Mucosa of descending colon (tissue), 3 donors: Measurements from ENCODE around the gene VRK1. TPM values are rescaled to one million over a fixed set of nuclear protein-coding genes. Genes with fewer than 3 reads are reported as not detected.

Experiments
- ATAC-seq: fragments of 200-7000 bp; cut with Tn5 transposase; one replicate; pipeline ENCODE4 v1.9.1; 2020; ENCODE audit warnings: mild to moderate bottlenecking, moderate library complexity
- DNase-seq, 3 donors: peaks; one replicate each; pipeline ENCODE4 v3.0.0-alpha.2; 2020
- H3K36me3 ChIP-seq: fragments of 200-600 bp; one replicate; pipeline ENCODE4 v1.8.0; 2021; ENCODE audit warnings: low read depth, mild to moderate bottlenecking
- H3K4me1 ChIP-seq: fragments of 200-600 bp; one replicate; pipeline ENCODE4 v1.8.0; 2021; ENCODE audit warnings: low read depth, mild to moderate bottlenecking
- H3K4me3 ChIP-seq: fragments of 200-600 bp; one replicate; pipeline ENCODE4 v1.8.0; 2021; ENCODE audit warnings: mild to moderate bottlenecking
- H3K9me3 ChIP-seq: fragments of 200-600 bp; one replicate; pipeline ENCODE4 v1.8.0; 2021; ENCODE audit warnings: mild to moderate bottlenecking
- intact Hi-C, 2 donors: fragments of 100-400 bp; cut with DNase I in 1 of 2; cut with micrococcal nuclease in 1 of 2; formaldehyde crosslinking; loops; one replicate each; pipeline versions ENCODE4 v1.11.0 to v1.11.1; 2022; cut with DNase I, micrococcal nuclease
- total RNA-seq, 3 donors: library from RNA; stranded (reverse); fragmentation: NEBNext Ultra II Directional in 2 of 3; extraction: Animal tissue kit (Norgen Biotek cat#: 25700) in 2 of 3; gene quantifications; one replicate each; pipeline versions ENCODE4 v1.2.1 to v1.2.4, GENCODE V29; 2021 to 2023
- TF ChIP-seq, protein P1 (sequence below): fragments of 200-600 bp; IDR thresholded peaks from one replicate; pipeline ENCODE4 v1.8.0; 2022; ENCODE audit warnings: antibody characterized with exemption, mild to moderate bottlenecking
- donor health status: DM: no; HTN: no; CAD: no; lungs with moderate emphysema.
- donor health status: DM: no; HTN: no; CAD: no.
- donor health status: DM: no; HTN: yes; CAD: no.

VRK1 gene
- total RNA-seq, 3 donors from 2014 or later: 15.3 to 19.8 (median 19.4) TPM

DNA sequence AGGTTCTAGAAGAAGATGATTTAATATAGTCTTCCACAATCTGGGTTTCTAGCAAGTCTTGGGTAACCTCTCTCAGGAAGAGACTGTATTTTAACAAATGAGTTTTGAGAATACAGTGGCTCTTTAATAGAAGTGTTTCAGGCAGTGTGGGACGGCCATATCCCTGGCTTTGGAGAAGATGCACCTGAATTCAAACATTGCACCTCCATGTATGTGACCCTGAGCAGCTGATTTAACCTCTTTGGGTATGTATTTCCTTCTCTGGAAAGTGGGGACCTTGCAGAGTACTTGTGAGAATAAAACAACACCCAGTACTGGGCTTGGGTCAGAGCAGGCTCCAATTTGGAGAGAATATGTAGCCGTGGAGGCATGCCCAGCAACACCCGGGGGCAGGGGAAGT is 15.8 kb upstream of the VRK1 start:
- Histone ChIP-seq H3K4me1 (no peaks in the 10 kb centered on the region), H3K4me3 (no peak overlapping the region), H3K9me3 (no peaks in the 10 kb centered on the region), H3K36me3 (no peaks in the 10 kb centered on the region)
- no peak for DNase-seq
- TF ChIP-seq, protein P1, sequence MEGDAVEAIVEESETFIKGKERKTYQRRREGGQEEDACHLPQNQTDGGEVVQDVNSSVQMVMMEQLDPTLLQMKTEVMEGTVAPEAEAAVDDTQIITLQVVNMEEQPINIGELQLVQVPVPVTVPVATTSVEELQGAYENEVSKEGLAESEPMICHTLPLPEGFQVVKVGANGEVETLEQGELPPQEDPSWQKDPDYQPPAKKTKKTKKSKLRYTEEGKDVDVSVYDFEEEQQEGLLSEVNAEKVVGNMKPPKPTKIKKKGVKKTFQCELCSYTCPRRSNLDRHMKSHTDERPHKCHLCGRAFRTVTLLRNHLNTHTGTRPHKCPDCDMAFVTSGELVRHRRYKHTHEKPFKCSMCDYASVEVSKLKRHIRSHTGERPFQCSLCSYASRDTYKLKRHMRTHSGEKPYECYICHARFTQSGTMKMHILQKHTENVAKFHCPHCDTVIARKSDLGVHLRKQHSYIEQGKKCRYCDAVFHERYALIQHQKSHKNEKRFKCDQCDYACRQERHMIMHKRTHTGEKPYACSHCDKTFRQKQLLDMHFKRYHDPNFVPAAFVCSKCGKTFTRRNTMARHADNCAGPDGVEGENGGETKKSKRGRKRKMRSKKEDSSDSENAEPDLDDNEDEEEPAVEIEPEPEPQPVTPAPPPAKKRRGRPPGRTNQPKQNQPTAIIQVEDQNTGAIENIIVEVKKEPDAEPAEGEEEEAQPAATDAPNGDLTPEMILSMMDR: no peak
- no peak for ATAC-seq
- intact Hi-C loops: no loop called here

DNA sequence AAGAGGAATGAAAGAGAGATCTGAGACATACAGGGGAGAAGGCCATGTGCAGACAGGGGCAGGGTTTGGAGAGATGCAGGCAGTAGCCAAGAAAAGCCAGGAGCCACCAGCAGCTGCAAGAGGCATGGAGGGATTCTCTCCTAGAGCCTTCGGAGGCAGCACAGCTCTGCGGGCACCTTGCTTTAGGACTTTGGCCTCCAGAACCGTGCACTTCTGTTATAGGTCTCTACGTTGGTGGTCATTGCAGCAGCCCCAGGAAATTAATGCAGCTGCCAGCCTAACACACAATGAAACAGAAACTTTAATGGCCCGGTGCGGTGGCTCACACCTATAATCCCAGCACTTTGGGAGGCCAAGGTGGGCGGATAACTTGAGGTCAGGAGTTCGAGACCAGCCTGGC is 14.7 kb upstream of the VRK1 start:
- ATAC-seq (no peak), DNase-seq (no peak)
- Histone ChIP-seq H3K36me3 (no peaks in the 10 kb centered on the region), H3K9me3 (no peaks in the 10 kb centered on the region), H3K4me1 (no peaks in the 10 kb centered on the region), H3K4me3 (no peak overlapping the region)
- TF ChIP-seq, protein P1: no peak
- intact Hi-C loops: no loop called here

DNA sequence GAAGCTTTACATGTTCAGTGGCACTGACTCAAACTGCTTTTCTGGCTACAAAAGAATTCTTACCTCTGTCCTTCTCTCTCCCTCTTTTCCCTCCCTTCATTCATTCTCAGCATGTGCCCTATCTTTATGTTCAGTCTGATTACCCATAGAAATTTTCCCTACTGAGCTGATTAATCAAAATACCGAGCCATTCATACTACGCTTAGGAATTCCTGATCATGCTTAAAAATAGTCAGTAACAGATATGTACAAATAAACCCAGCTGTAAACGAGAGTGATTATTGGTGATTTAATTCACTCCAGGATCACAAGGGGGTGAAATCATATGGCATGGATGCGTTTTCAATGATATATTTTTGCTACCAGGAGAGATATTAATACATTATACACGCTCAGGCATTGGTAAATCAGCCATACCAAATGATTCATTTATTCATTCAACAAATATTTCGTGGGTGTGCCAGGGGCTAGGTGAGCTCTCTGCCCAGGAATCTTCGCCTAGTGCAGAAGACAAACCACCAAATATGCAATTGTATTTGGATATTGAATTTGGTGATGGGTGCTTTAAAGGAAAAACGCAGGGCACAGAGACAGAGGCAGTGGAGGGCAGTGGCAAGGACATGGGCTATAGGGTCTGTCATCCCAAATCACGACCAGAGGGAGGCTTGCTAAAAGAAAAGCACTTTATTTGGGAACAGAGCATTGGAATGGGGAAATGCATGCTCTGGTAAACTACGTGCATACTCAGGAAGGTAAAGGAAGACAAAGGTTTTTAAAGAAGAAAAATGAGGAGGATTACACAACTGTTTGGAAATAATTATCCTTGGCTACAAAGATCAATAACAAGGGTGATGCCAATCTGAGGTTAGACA is 13.9 kb upstream of the VRK1 start:
- H3K9me3 ChIP-seq: no peaks in the 10 kb centered on the region
- TF ChIP-seq, protein P1: no peak
- no peak overlapping the region for H3K4me3 ChIP-seq
- H3K36me3 ChIP-seq: no peaks in the 10 kb centered on the region
- ATAC-seq (no peak), DNase-seq (no peak)
- intact Hi-C loops: no loop called here
- H3K4me1 ChIP-seq: no peaks in the 10 kb centered on the region

DNA sequence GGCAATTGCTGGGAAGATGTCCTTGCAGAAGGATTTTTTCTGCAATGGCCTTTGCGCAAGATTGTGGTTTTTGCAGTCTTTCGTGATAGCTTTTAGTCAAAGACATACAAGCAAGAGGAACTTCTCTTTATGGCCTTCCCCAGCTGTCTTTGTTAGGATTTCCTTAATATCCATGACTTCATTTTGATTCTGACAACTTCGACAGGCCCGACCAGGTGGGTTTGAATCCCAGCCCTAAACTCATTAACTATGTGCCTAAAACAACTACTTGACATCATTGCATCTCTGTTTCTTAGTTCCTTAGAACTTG is 13.3 kb upstream of the VRK1 start:
- Histone ChIP-seq H3K4me3 (no peak overlapping the region), H3K9me3 (no peaks in the 10 kb centered on the region), H3K4me1 (no peaks in the 10 kb centered on the region), H3K36me3 (no peaks in the 10 kb centered on the region)
- no peak for DNase-seq
- no peak for ATAC-seq
- TF ChIP-seq, protein P1: no peak
- intact Hi-C loops: no loop called here

DNA sequence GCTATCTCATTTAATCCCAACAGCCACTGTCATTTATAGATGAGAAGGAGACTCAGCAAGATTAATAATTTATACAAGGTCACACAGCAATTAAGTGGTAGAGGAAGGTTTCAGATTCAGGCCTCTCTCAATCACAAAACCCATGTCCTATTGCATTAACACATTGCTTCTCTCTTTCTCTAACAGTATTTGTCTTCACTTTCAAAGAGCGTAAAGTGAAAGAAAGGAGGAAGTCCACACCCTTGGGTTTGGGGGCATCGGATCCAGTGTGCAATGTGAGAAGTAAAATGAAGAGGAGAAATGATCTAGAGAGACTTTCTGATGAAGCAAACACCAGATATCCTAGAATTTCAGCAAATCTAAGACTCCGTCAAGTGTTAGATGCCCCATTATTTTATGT is 7.0 kb upstream of the VRK1 start:
- no peak overlapping the region for H3K4me3 ChIP-seq
- H3K4me1 ChIP-seq: no peaks in the 10 kb centered on the region
- TF ChIP-seq, protein P1: no peak
- ATAC-seq: no peak
- intact Hi-C loops: no loop called here
- no peak for DNase-seq
- H3K9me3 ChIP-seq: no peaks in the 10 kb centered on the region
- no peaks in the 10 kb centered on the region for H3K36me3 ChIP-seq
